SU-DHL-6 (cell line): Measurements from ENCODE around the gene HINFP.

Source experiments
- H2AFZ ChIP-seq: fragments of 200-600 bp; sonication (generic); 2 replicates; pipeline ENCODE4 v1.6.1; 2014; ENCODE audit warnings: low read depth, mild to moderate bottlenecking, moderate library complexity, mixed read lengths, antibody characterized with exemption, low read length; ENCODE audit not compliant: severe bottlenecking
- H3F3A ChIP-seq: fragments of 200-600 bp; shearing (Covaris generic); 2 replicates; pipeline ENCODE4 v1.6.0; 2016; ENCODE audit warnings: antibody characterized with exemption, mild to moderate bottlenecking; ENCODE audit not compliant: insufficient read depth
- H3K27ac ChIP-seq: fragments of 200-600 bp; sonication (generic); 2 replicates; pipeline ENCODE4 v1.5.1; 2016; ENCODE audit warnings: low read depth, mild to moderate bottlenecking, low read length, moderate library complexity, mixed read lengths
- H3K27me3 ChIP-seq: fragments of 200-600 bp; sonication (generic), shearing (Covaris generic); 2 replicates; pipeline ENCODE4 v1.6.0; 2014; ENCODE audit warnings: mild to moderate bottlenecking, low read length
- H3K36me3 ChIP-seq: fragments of 200-600 bp; sonication (generic); 2 replicates; pipeline ENCODE4 v1.6.1; 2014; ENCODE audit warnings: mild to moderate bottlenecking, low read length, mixed read lengths
- H3K4me2 ChIP-seq: fragments of 300-600, 200-600 bp; shearing (Covaris generic), sonication (generic); 2 replicates; pipeline ENCODE4 v1.6.0; 2014; ENCODE audit warnings: low read length, low read depth, mild to moderate bottlenecking; ENCODE audit not compliant: poor library complexity, severe bottlenecking
- H3K4me3 ChIP-seq: fragments of 200-600 bp; sonication (generic); 2 replicates; pipeline ENCODE4 v1.5.1; 2014; ENCODE audit warnings: antibody characterized with exemption, low read length, mild to moderate bottlenecking, mixed read lengths; ENCODE audit not compliant: insufficient read depth, poor library complexity, severe bottlenecking
- H3K79me2 ChIP-seq: fragments of 200-600 bp; sonication (generic); 2 replicates; pipeline ENCODE4 v1.6.1; 2014; ENCODE audit warnings: mild to moderate bottlenecking, low read length, moderate library complexity; ENCODE audit not compliant: insufficient read depth
- H3K9ac ChIP-seq: fragments of 200-600 bp; sonication (generic); 2 replicates; pipeline ENCODE4 v1.7.0; 2014; ENCODE audit warnings: mild to moderate bottlenecking, low read length
- H3K9me2 ChIP-seq: fragments of 200-600 bp; sonication (generic); replicated peaks from 2 replicates; pipeline ENCODE4 v1.6.1; 2014; ENCODE audit warnings: low read length; ENCODE audit not compliant: insufficient read depth
- H3K9me3 ChIP-seq: fragments of 200-600 bp; sonication (generic); 2 replicates; pipeline ENCODE4 v1.6.1; 2014; ENCODE audit warnings: low read length, mixed read lengths; ENCODE audit not compliant: insufficient read depth
- H4K20me1 ChIP-seq: fragments of 200-600 bp; sonication (generic); 2 replicates; pipeline ENCODE4 v1.6.1; 2014; ENCODE audit warnings: low read depth, mild to moderate bottlenecking, antibody characterized with exemption, low read length, moderate library complexity, mixed read lengths
- EZH2phosphoT487 ChIP-seq: fragments of 200-600 bp; sonication (generic), shearing (Covaris generic); conservative IDR thresholded peaks from 2 replicates; pipeline ENCODE4 v1.6.1; 2018; ENCODE audit warnings: mild to moderate bottlenecking, antibody characterized with exemption, low read length, moderate library complexity, mixed read lengths
- TF ChIP-seq, protein P1 (sequence below): fragments of 200-600 bp; sonication (generic); IDR thresholded peaks from one replicate; pipeline ENCODE4 v1.5.1; 2017; ENCODE audit warnings: antibody characterized with exemption, mild to moderate bottlenecking, low read length, moderate library complexity; ENCODE audit not compliant: insufficient read depth, poor library complexity, severe bottlenecking

The HINFP gene

DNA sequence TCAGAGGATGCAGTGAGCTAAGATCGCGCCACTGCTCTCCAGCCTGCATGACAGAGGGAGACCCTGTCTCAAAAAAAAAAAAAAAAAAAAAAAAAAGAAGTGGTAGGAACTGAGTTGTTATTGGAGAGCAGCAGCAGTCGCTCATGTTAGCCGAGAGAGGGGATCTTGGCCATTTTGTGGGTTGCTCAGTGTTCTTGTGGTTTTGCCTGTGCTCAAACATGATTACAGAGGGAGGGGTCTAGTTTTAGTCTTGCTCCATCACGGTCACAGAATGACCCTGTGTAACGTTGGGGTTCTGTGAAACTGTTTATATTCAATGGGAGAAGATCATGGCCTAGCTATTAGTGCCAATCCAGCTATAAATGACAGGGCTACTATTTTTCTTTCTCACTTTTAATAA is 21.7 kb upstream of the HINFP start:
- peaks cover 21% of the 10 kb centered on the region for H3K79me2 ChIP-seq
- H3K27me3 ChIP-seq, result no peaks in the 10 kb centered on the region
- H3K9ac ChIP-seq, result no peak overlapping the region
- H3K36me3 ChIP-seq, result peaks cover 13% of the 10 kb centered on the region
- peaks cover 38% of the 10 kb centered on the region for H3F3A ChIP-seq
- H2AFZ ChIP-seq, result no peak overlapping the region
- H3K9me2 ChIP-seq, result no peaks in the 10 kb centered on the region
- no peak for TF ChIP-seq EZH2phosphoT487
- TF ChIP-seq, protein P1, sequence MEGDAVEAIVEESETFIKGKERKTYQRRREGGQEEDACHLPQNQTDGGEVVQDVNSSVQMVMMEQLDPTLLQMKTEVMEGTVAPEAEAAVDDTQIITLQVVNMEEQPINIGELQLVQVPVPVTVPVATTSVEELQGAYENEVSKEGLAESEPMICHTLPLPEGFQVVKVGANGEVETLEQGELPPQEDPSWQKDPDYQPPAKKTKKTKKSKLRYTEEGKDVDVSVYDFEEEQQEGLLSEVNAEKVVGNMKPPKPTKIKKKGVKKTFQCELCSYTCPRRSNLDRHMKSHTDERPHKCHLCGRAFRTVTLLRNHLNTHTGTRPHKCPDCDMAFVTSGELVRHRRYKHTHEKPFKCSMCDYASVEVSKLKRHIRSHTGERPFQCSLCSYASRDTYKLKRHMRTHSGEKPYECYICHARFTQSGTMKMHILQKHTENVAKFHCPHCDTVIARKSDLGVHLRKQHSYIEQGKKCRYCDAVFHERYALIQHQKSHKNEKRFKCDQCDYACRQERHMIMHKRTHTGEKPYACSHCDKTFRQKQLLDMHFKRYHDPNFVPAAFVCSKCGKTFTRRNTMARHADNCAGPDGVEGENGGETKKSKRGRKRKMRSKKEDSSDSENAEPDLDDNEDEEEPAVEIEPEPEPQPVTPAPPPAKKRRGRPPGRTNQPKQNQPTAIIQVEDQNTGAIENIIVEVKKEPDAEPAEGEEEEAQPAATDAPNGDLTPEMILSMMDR, result no peak
- peak overlapping the region; percentile 83 for H3K4me2 ChIP-seq
- no peak overlapping the region for H3K4me3 ChIP-seq
- no peak overlapping the region for H3K27ac ChIP-seq
- no peaks in the 10 kb centered on the region for H3K9me3 ChIP-seq
- H4K20me1 ChIP-seq, result no peaks in the 10 kb centered on the region

DNA sequence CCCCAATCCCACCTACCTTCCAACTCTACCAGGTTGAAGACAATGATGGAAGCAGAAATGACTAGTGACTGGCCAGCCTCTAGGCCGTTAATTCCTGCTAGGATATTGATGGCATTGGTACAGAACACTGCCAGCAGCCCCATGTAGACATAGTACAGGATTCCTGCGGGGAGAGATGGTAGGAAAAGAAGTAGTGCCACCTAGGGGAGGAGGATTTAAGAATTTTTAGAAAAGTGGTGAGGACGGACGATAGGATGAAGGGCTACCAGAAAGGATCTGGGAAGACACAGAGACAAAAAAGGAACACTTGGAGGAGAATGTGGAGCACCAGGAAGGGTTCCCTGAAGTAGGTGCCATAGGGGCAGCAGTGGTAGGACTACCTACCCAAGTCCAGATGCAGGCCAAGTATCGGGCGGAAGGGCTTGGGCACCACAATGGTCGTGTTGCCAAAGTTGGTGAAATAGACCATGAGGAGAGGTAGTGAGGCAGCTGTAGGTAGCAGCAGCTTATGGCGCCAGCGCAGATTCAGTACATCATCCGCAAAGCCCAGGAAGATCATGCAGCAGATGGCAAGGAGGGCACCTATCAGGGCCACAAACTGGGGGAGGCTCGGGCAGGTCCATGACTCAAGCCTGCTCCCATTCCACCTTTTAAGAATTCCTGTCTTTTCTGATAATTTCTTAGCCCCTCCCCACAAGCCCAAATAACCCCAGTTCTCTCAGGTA is 21.0 kb upstream of the HINFP start:
- Histone ChIP-seq H4K20me1 (no peaks in the 10 kb centered on the region), H3K9me3 (no peaks in the 10 kb centered on the region), H2AFZ (no peak overlapping the region), H3K27me3 (no peaks in the 10 kb centered on the region), H3K4me2 (peak overlapping the region; percentile 83), H3K9me2 (no peaks in the 10 kb centered on the region), H3K4me3 (peak overlapping the region; percentile 72), H3F3A (peaks cover 38% of the 10 kb centered on the region), H3K27ac (peak overlapping the region; percentile 77), H3K36me3 (peaks cover 13% of the 10 kb centered on the region), H3K9ac (peak overlapping the region; percentile 93), H3K79me2 (peaks cover 16% of the 10 kb centered on the region)
- TF ChIP-seq, protein P1, result peak; percentile 22
- TF ChIP-seq EZH2phosphoT487, result no peak

GRCh38 chr11:119100994-119101758 is 20.2 kb upstream of the HINFP start:
- no peaks in the 10 kb centered on the region for H3K27me3 ChIP-seq
- H3K9ac ChIP-seq, result peak overlapping the region; percentile 93
- H3K27ac ChIP-seq, result peak overlapping the region; percentile 77
- H2AFZ ChIP-seq, result peak overlapping the region; percentile 65
- H3K4me2 ChIP-seq, result peak overlapping the region; percentile 83
- H4K20me1 ChIP-seq, result no peaks in the 10 kb centered on the region
- TF ChIP-seq, protein P1, result no peak
- peaks cover 16% of the 10 kb centered on the region for H3K79me2 ChIP-seq
- H3K4me3 ChIP-seq, result peak overlapping the region; percentile 72
- no peaks in the 10 kb centered on the region for H3K9me3 ChIP-seq
- peaks cover 36% of the 10 kb centered on the region for H3F3A ChIP-seq
- H3K9me2 ChIP-seq, result no peaks in the 10 kb centered on the region
- H3K36me3 ChIP-seq, result peaks cover 12% of the 10 kb centered on the region
